CD4-positive, alpha-beta T cell (primary cell): ENCODE data around the gene NEK1. TPM values are rescaled to one million over a fixed set of nuclear protein-coding genes. Genes with fewer than 3 reads are reported as not detected.

Source experiments
- ATAC-seq: fragments of 200-7000 bp; cut with Tn5 transposase; one replicate; pipeline ENCODE4 v1.10.0; 2022; ENCODE audit warnings: mild to moderate bottlenecking; ENCODE audit not compliant: poor library complexity
- CTCF ChIA-PET: fragments of 350-600 bp; sonication (Branson Sonifier 250); formaldehyde crosslinking; loops from one replicate; lab custom pipeline; 2021; ENCODE audit warnings: antibody characterized with exemption, inconsistent platforms; lab: Charles Lee
- POLR2A ChIA-PET: fragments of 350-600 bp; sonication (Branson Sonifier 250); formaldehyde crosslinking; loops from one replicate; lab custom pipeline; 2021; ENCODE audit warnings: antibody characterized with exemption, inconsistent platforms; lab: Charles Lee
- DNase-seq, 14 experiments: peaks; one replicate each; pipeline ENCODE4 v3.0.0-alpha.2; 2013 to 2020; ENCODE audit warnings: mixed read lengths in 2 of 14
- H3K27ac ChIP-seq, 2 donors: one replicate each; pipeline versions ENCODE4 v1.5.1 to v1.7.0; 2013; ENCODE audit warnings: low read length in 2 of 2, low read depth in 1 of 2, mild to moderate bottlenecking in 1 of 2
- H3K27me3 ChIP-seq, 2 experiments: 1 replicate in 1 of 2; 2 replicates in 1 of 2; pipeline versions ENCODE4 v1.6.1 to v1.7.0; 2013; ENCODE audit warnings: low read length in 2 of 2, control low read depth in 1 of 2, mild to moderate bottlenecking in 1 of 2, moderate library complexity in 1 of 2; ENCODE audit not compliant: insufficient read depth in 2 of 2, control insufficient read depth in 1 of 2
- H3K36me3 ChIP-seq: one replicate; pipeline ENCODE4 v1.6.1; 2013; ENCODE audit warnings: low read length, control low read depth; ENCODE audit not compliant: insufficient read depth
- H3K4me1 ChIP-seq: one replicate; pipeline ENCODE4 v1.6.1; 2013; ENCODE audit warnings: low read length, control low read depth; ENCODE audit not compliant: insufficient read depth
- H3K4me3 ChIP-seq: one replicate; pipeline ENCODE4 v1.5.1; 2013; ENCODE audit warnings: mild to moderate bottlenecking, low read length, moderate library complexity
- H3K9me3 ChIP-seq, 2 experiments: 1 replicate in 1 of 2; 2 replicates in 1 of 2; pipeline versions ENCODE4 v1.6.1 to v1.7.0; 2013; ENCODE audit warnings: low read length in 2 of 2, mild to moderate bottlenecking in 2 of 2, control low read depth in 1 of 2, moderate library complexity in 1 of 2; ENCODE audit not compliant: control insufficient read depth in 1 of 2, insufficient read depth in 1 of 2
- H3K27ac Mint-ChIP-seq: one replicate; pipeline ENCODE4 v1.8.0; 2020; ENCODE audit warnings: mixed read lengths
- H3K27me3 Mint-ChIP-seq: one replicate; pipeline ENCODE4 v1.8.0; 2021; ENCODE audit warnings: mixed read lengths
- H3K36me3 Mint-ChIP-seq: one replicate; pipeline ENCODE4 v1.8.0; 2021; ENCODE audit warnings: low read depth, mixed read lengths
- H3K4me1 Mint-ChIP-seq: one replicate; pipeline ENCODE4 v1.8.0; 2021; ENCODE audit warnings: low read depth, mixed read lengths
- H3K4me3 Mint-ChIP-seq: one replicate; pipeline ENCODE4 v1.8.0; 2020; ENCODE audit warnings: mild to moderate bottlenecking, mixed read lengths
- H3K9me3 Mint-ChIP-seq: one replicate; pipeline ENCODE4 v1.8.0; 2020; ENCODE audit warnings: mixed read lengths
- CTCF ChIP-seq: fragments of 200-600 bp; IDR thresholded peaks from one replicate; pipeline ENCODE4 v1.8.0; 2022; ENCODE audit warnings: antibody characterized with exemption, mild to moderate bottlenecking
- intact Hi-C, 2 experiments: fragments of 100-400 bp; cut with DNase I in 1 of 2; cut with micrococcal nuclease in 1 of 2; formaldehyde crosslinking; loops; one replicate each; pipeline versions ENCODE4 v1.15.1 to v1.9.0; 2023 to 2025; cut with DNase I, micrococcal nuclease
- total RNA-seq, 174 experiments: library from RNA in 2 of 174; stranded (reverse) in 2 of 174; gene quantifications; one replicate each; pipeline ENCODE4 v1.2.3 and lab custom pipeline; 2021 to 2026

Gene NEK1
- total RNA-seq, 2 experiments from 2014 or later = 9.5 to 10.2 TPM

DNA sequence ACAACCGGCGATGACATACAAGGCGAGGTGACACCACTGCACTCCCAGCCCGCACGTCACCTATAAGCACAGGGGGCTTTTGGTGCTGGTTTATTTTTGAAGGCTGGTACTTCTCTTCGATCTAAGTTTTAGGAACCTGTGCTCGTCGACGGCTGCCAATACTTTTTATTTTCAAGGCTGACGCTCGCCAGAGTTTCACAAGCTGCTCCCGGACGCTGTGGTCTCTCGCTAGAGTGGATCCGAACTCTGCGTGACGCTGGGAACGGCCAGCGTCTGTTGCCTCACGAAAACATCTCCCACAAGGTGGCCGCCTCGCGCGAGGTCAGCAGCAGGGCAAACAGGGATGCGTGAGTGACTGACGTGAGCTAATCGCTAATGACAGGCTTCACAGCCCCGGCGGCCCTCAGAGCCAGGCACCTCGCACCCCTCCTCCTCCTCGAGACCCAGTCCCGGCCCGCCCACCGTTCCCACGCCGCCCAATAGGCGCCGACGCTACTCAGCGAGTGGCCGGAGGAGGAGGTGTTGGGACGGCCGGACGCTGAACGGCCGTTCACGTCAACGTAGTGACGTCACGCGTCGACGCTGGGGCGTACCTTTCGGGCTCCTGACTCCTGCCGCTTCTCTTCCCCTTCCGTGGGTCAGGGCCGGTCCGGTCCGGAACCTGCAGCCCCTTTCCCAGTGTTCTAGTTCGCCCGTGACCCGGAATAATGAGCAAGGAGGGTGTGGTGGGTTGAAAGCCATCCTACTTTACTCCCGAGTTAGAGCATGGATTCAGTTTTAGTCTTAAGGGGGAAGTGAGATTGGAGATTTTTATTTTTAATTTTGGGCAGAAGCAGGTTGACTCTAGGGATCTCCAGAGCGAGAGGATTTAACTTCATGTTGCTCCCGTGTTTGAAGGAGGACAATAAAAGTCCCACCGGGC, 7.8 kb upstream of the NEK1 start, which contains the start of gene CLCN3:
CLCN3 (plus strand) TSS at position 621 of the 922 bp plus-strand sequence. CDS start 15,351 bp downstream, outside the sequence.
- ChIA-PET POLR2A (interaction anchor here (0.7 to 2.8 kb wide), 7 partner anchors 9 to 610 kb away, joined by 3 to 19 read pairs (median 9); partner anchors contain the start of genes CBR4, MFAP3L and NEK1), CTCF (interaction anchor here (0.9 to 3.9 kb wide), 2 partner anchors 36 to 40 kb away, joined by 6 to 20 read pairs; no protein-coding TSS in a partner anchor)
- H3K27ac ChIP-seq = peak within 1 kb of the TSS; percentile 94 to 96
- no peaks in the 10 kb centered on the region for H3K9me3 ChIP-seq
- Mint-ChIP-seq H3K36me3 (peaks cover 17% of the 10 kb centered on the region), H3K27ac (peak within 1 kb of the TSS; percentile 98), H3K4me3 (peak within 1 kb of the TSS; percentile 98), H3K4me1 (peaks cover 74% of the 10 kb centered on the region), H3K27me3 (no peaks in the 10 kb centered on the region), H3K9me3 (no peaks in the 10 kb centered on the region)
- H3K4me3 ChIP-seq = peak within 1 kb of the TSS; percentile 91
- DNase-seq (peak; percentile 72 to 94 (median 87)), ATAC-seq (peak; percentile 65)
- peaks cover 19% of the 10 kb centered on the region for H3K4me1 ChIP-seq
- H3K36me3 ChIP-seq = no peaks in the 10 kb centered on the region
- TF ChIP-seq CTCF = no peak
- no peaks in the 10 kb centered on the region for H3K27me3 ChIP-seq
- intact Hi-C loops = loop anchor here (1.0 to 10.0 kb wide), 4 partner anchors 40 to 1305 kb away; partner anchors contain the start of gene DDX60 (in 1 of the 2)

- Mint-ChIP-seq H3K27ac (peak overlapping the region; percentile 98), H3K9me3 (no peaks in the 10 kb centered on the region), H3K4me1 (peaks cover 70% of the 10 kb centered on the region), H3K4me3 (peak overlapping the region; percentile 98), H3K36me3 (peaks cover 17% of the 10 kb centered on the region), H3K27me3 (no peaks in the 10 kb centered on the region)
- DNase-seq = peak; percentile 28 to 81 (median 41)
- Histone ChIP-seq H3K4me3 (peak overlapping the region; percentile 91), H3K27ac (peak overlapping the region; percentile 94 to 96), H3K36me3 (no peaks in the 10 kb centered on the region), H3K27me3 (no peaks in the 10 kb centered on the region), H3K4me1 (peaks cover 19% of the 10 kb centered on the region), H3K9me3 (no peaks in the 10 kb centered on the region)
- intact Hi-C loops = loop anchor here in 1 of 2 experiments (5.0 to 10.0 kb wide), 3 partner anchors 428 to 1305 kb away; partner anchors contain the start of gene DDX60
- peak; percentile 48 for ATAC-seq
- peak; percentile 68 for TF ChIP-seq CTCF
- POLR2A ChIA-PET = interaction anchor here (0.7 to 2.8 kb wide), 7 partner anchors 8 to 609 kb away, joined by 3 to 19 read pairs (median 9); partner anchors contain the start of genes CBR4, MFAP3L and NEK1
- CTCF ChIA-PET = interaction anchor here (0.7 to 3.9 kb wide), 4 partner anchors 14 to 609 kb away, joined by 3 to 20 read pairs (median 4); partner anchors contain the start of gene CBR4
Measured at GRCh38 chr4:169619518-169619957, 7.2 kb upstream of the NEK1 start.

DNA sequence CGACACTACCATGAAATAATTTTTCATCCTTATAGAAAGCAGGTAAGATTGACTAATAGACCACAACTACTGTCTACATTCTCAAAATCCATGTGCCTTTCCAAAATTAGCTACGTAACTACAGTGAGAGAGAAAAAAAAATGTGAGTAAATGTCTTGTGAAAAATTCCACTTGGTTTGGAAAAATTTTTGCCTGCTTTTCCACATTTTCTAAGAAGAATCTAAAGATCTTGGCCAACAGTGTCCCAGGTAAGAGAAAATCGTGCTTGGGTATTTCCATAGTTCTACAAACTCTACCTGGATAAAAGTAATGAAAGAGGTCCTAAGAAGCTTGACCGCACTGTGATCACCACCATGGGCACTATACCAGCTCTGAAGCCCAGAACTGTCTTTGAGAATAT, 6.6 kb upstream of the NEK1 start:
- peaks cover 70% of the 10 kb centered on the region for H3K4me1 Mint-ChIP-seq

More for the DNA sequence above, 6.6 kb upstream of the NEK1 start:
- H3K27ac Mint-ChIP-seq = peak overlapping the region; percentile 98
- Histone ChIP-seq H3K27ac (peak overlapping the region; percentile 94 to 96), H3K4me3 (peak overlapping the region; percentile 91), H3K9me3 (no peaks in the 10 kb centered on the region), H3K4me1 (peaks cover 19% of the 10 kb centered on the region), H3K27me3 (no peaks in the 10 kb centered on the region), H3K36me3 (no peaks in the 10 kb centered on the region)
- H3K36me3 Mint-ChIP-seq = peaks cover 17% of the 10 kb centered on the region
- ATAC-seq (no peak), DNase-seq (no peak)
- intact Hi-C loops = loop anchor here in 1 of 2 experiments (5.0 to 10.0 kb wide), 3 partner anchors 428 to 1304 kb away; partner anchors contain the start of gene DDX60
- ChIA-PET POLR2A (interaction anchor here (1.8 to 2.8 kb wide), 3 partner anchors 7 to 609 kb away, joined by 9 to 19 read pairs (median 11); partner anchors contain the start of genes CBR4 and NEK1), CTCF (interaction anchor here (0.7 to 3.9 kb wide), 5 partner anchors 15 to 609 kb away, joined by 3 to 20 read pairs (median 3); partner anchors contain the start of gene CBR4)
- TF ChIP-seq CTCF = no peak
- no peaks in the 10 kb centered on the region for H3K9me3 Mint-ChIP-seq
- no peaks in the 10 kb centered on the region for H3K27me3 Mint-ChIP-seq
- peak overlapping the region; percentile 98 for H3K4me3 Mint-ChIP-seq
